ENCODE results near the gene TRAPPC12.
A peak's percentile ranks its signal among the peaks of the same experiment; 100 is the strongest.

The TRAPPC12 gene

GRCh38 chr2:3516831-3517230 is 137.3 kb downstream of the TRAPPC12 start:
- no peak for DNase-seq

- DNase-seq = no peak
Measured at GRCh38 chr2:3517948-3518495, 138.5 kb downstream of the TRAPPC12 start.

GRCh38 chr2:3518496-3519254 is 139.2 kb downstream of the TRAPPC12 start:
- DNase-seq = peak; percentile 98

GRCh38 chr2:3519255-3520205 is 140.0 kb downstream of the TRAPPC12 start, which contains the start of gene ADI1:
TSS of gene ADI1 (minus strand) at chr2:3519531. CDS start at chr2:3519487, 44 bp downstream.
- DNase-seq = peak; percentile 78

- no peak for DNase-seq
Measured at GRCh38 chr2:3520591-3520990, 141.1 kb downstream of the TRAPPC12 start.

DNA sequence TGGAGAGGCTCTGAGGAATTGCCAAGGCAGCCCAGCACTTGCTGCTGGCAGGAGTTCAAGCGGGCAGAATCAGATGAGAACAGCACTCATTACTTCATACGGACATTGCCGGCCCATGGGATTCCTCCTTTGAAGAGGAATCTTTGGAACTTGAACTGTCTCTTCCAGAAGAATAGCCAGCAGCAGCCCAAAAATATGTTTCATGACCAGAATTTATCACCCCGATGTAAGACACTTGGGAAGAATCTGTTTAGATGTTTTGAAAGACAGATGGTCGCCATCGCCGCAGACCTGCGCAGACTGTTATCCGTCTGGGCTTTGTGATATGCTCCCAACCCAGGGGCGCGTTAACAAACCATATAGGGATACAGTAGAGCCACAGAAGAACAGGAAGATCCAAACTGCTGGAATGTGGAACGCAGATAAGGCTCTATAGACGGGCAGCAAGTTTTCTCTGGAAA is 143.5 kb downstream of the TRAPPC12 start:
- DNase-seq = no peak

- DNase-seq = no peak
Measured at GRCh38 chr2:3523551-3524041, 144.1 kb downstream of the TRAPPC12 start.

DNA sequence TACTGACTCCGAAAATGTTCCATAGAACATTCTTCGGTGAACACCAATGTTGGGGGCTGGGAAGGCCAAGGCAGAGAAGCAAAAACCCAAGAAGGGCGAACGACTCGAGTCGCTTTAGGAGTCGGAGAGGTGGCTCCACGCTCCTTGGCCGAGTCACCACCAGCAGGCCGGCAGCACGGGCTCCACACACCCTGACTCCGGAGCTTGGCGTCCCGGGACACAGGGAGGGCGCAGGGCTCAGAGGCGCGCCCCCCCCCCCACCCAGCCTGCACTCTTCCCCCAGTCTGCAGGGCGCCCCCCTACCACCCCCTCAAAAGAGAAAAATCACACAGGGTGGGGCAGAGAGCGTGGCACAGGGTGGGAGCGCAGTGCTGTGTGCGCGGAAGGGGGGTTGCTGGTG is 147.4 kb downstream of the TRAPPC12 start:
- DNase-seq = no peak

DNA sequence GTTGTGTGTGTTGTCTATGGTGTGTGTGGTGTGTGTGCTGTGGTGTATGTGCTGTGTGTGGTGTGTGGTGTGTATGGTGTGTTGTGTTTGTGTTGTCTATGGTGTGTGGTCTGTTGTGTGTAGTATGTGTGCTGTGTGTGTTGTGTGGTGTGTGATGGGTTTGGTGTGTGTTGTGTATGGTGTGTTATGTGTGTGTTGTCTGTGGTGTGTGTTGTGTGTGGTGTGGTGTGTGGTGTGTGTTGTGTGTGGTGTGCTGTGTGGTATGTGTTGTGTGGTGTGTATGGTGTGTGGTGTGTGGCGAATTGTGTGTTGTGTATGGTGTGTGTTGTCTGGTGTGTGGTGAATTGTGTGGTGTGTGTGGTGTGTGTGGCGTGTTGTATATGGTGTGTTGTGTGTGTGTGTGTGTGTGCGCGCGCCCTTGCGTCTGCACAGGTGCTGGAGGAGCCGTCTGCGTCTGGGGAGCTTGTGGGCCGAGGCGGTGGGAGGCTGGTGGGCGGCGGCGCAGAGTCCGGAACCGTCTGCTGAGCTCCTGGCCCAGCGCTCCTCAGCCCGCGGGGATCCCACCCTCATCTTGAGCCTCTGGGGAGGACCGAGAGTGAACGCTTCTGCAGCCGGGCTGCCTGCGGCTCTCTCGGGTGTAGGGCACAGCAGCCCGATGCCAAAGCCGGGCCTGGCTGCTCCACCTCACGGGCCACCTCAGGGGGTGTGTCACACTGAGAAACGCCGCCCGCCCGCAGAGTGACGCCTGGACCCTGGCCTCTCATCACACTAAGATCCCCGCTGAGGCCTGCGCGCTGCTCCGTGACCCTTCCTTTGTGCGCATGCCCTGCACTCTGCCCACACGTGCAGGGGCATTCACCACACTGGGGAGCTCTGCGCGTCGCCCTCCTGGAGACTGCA is 148.6 kb downstream of the TRAPPC12 start:
- DNase-seq = no peak

Measured in central memory CD4-positive, alpha-beta T cell (primary cell).